GM12892 (cell line): ENCODE measurements around the gene TYRO3.

Experiments
- POLR2AphosphoS5 ChIP-seq: IDR thresholded peaks from 2 replicates; pipeline ENCODE4 v1.6.1; 2011; ENCODE audit warnings: low read depth, low read length, control low read depth
- TAF1 ChIP-seq: IDR thresholded peaks from 2 replicates; pipeline ENCODE4 v1.6.1; 2011; ENCODE audit warnings: low read depth, mild to moderate bottlenecking, control low read depth, low read length, borderline replicate concordance

GRCh38 chr15:41564960-41565502 lies 6.0 kb downstream of the TYRO3 start:
- TF ChIP-seq TAF1 (no peak), POLR2AphosphoS5 (no peak)
